ENCODE data around the gene HCFC1.

HCFC1 gene

GRCh38 chrX:153921511-153922446 is 49.8 kb downstream of the HCFC1 start:
- no peak for DNase-seq

- no peak for DNase-seq
Measured at GRCh38 chrX:153921070-153921469, 50.5 kb downstream of the HCFC1 start.

GRCh38 chrX:153920546-153920945 is 51.1 kb downstream of the HCFC1 start:
- no peak for DNase-seq

GRCh38 chrX:153919281-153919680 is 52.3 kb downstream of the HCFC1 start:
- no peak for DNase-seq

GRCh38 chrX:153917869-153918268 is 53.7 kb downstream of the HCFC1 start:
- no peak for DNase-seq

- DNase-seq, result no peak
Measured at GRCh38 chrX:153913701-153914100, 57.9 kb downstream of the HCFC1 start.

GRCh38 chrX:153913211-153913610 is 58.4 kb downstream of the HCFC1 start:
- no peak for DNase-seq

GRCh38 chrX:153911798-153912197 is 59.8 kb downstream of the HCFC1 start:
- no peak for DNase-seq

GRCh38 chrX:153910446-153910845 is 61.2 kb downstream of the HCFC1 start:
- DNase-seq, result no peak

GRCh38 chrX:153909980-153910360 is 61.6 kb downstream of the HCFC1 start:
- no peak for DNase-seq

- DNase-seq, result no peak
Measured at GRCh38 chrX:153909024-153909979, 62.3 kb downstream of the HCFC1 start.

GRCh38 chrX:153908219-153908860 is 63.3 kb downstream of the HCFC1 start:
- no peak for DNase-seq

- DNase-seq, result no peak
Measured at GRCh38 chrX:153907456-153907855, 64.2 kb downstream of the HCFC1 start.

- no peak for DNase-seq
Measured at GRCh38 chrX:153906126-153906917, 65.3 kb downstream of the HCFC1 start.

GRCh38 chrX:153905481-153906095 is 66.0 kb downstream of the HCFC1 start:
- DNase-seq, result no peak

GRCh38 chrX:153903991-153904957 is 67.3 kb downstream of the HCFC1 start, which contains the start of gene AVPR2:
Gene AVPR2, plus strand, starts transcription at chrX:153904673. Its CDS starts 473 bp downstream, at chrX:153905146.
- DNase-seq, result no peak

GRCh38 chrX:153903238-153903980 is 68.2 kb downstream of the HCFC1 start:
- no peak for DNase-seq

GRCh38 chrX:153902385-153902784 is 69.2 kb downstream of the HCFC1 start:
- DNase-seq, result no peak

- no peak for DNase-seq
Measured at GRCh38 chrX:153901753-153902140, 69.9 kb downstream of the HCFC1 start.
